ENCODE results near the gene SDK1.
"Not testable (repeated sequence)": the region's sequence is repeated elsewhere in the genome, so short reads cannot be mapped to it uniquely, and the experiment has no call there.

SDK1 gene

GRCh38 chr7:3682028-3682710 is 381.1 kb downstream of the SDK1 start:
- DNase-seq, result no peak

- DNase-seq, result no peak
These were observed 382.8 kb downstream of the SDK1 start for GRCh38 chr7:3683546-3684539.

- DNase-seq, result no peak
These were observed 387.0 kb downstream of the SDK1 start for GRCh38 chr7:3688071-3688470.

- no peak for DNase-seq
These were observed 387.8 kb downstream of the SDK1 start for GRCh38 chr7:3688842-3689241.

- DNase-seq, result no peak
These were observed 390.6 kb downstream of the SDK1 start for GRCh38 chr7:3691478-3692158.

GRCh38 chr7:3695602-3696001 is 394.6 kb downstream of the SDK1 start:
- DNase-seq, result no peak

GRCh38 chr7:3696113-3696512 is 395.1 kb downstream of the SDK1 start:
- DNase-seq, result no peak

- no peak for DNase-seq
These were observed 396.4 kb downstream of the SDK1 start for GRCh38 chr7:3697472-3697871.

GRCh38 chr7:3705258-3705657 is 404.2 kb downstream of the SDK1 start:
- no peak for DNase-seq

GRCh38 chr7:3706091-3706490 is 405.0 kb downstream of the SDK1 start:
- DNase-seq, result not testable (repeated sequence)

- no peak for DNase-seq
These were observed 409.1 kb downstream of the SDK1 start for GRCh38 chr7:3710122-3710521.

GRCh38 chr7:3710531-3710930 is 409.5 kb downstream of the SDK1 start:
- no peak for DNase-seq

GRCh38 chr7:3712841-3713240 is 411.8 kb downstream of the SDK1 start:
- no peak for DNase-seq

GRCh38 chr7:3721422-3721821 is 420.4 kb downstream of the SDK1 start:
- no peak for DNase-seq

GRCh38 chr7:3722396-3722922 is 421.4 kb downstream of the SDK1 start:
- DNase-seq, result peak; percentile 2

- no peak for DNase-seq
These were observed 424.4 kb downstream of the SDK1 start for GRCh38 chr7:3725155-3726059.

GRCh38 chr7:3730276-3730675 is 429.2 kb downstream of the SDK1 start:
- DNase-seq, result no peak

GRCh38 chr7:3732395-3733005 is 431.4 kb downstream of the SDK1 start:
- no peak for DNase-seq

GRCh38 chr7:3733541-3734140 is 432.6 kb downstream of the SDK1 start:
- no peak for DNase-seq

GRCh38 chr7:3738964-3739363 is 437.9 kb downstream of the SDK1 start:
- no peak for DNase-seq

GRCh38 chr7:3739983-3740382 is 438.9 kb downstream of the SDK1 start:
- DNase-seq, result no peak
